Large intestine (tissue), 12 donors: Measurements from ENCODE around the gene CKAP4. TPM values are rescaled to one million over a fixed set of nuclear protein-coding genes. Genes with fewer than 3 reads are reported as not detected.

Source experiments
- DNase-seq, 2 donors: peaks; one replicate each; pipeline versions ENCODE4 v3.0.0 to v3.0.0-alpha.2; 2013
- H3K27ac ChIP-seq: one replicate; pipeline ENCODE4 v1.5.1; 2013; ENCODE audit warnings: low read length
- H3K27me3 ChIP-seq: 2 replicates; pipeline ENCODE4 v1.6.1; 2013; ENCODE audit warnings: low read length; ENCODE audit not compliant: control insufficient read depth, insufficient read depth
- H3K36me3 ChIP-seq: 2 replicates; pipeline ENCODE4 v1.6.1; 2013; ENCODE audit warnings: low read length; ENCODE audit not compliant: control insufficient read depth, insufficient read depth
- H3K4me1 ChIP-seq: one replicate; pipeline ENCODE4 v1.6.1; 2013; ENCODE audit warnings: low read length; ENCODE audit not compliant: control insufficient read depth, insufficient read depth
- H3K4me3 ChIP-seq: one replicate; pipeline ENCODE4 v1.5.1; 2013; ENCODE audit warnings: low read length
- H3K9me3 ChIP-seq: one replicate; pipeline ENCODE4 v1.6.1; 2013; ENCODE audit warnings: mild to moderate bottlenecking, low read depth, low read length, moderate library complexity; ENCODE audit not compliant: control insufficient read depth
- WGBS: methylation state at CpG from one replicate; pipeline ENCODE4 v1.1.5; 2013; ENCODE audit warnings: low lambda C conversion rate; ENCODE audit not compliant: insufficient coverage; 5-methylcytosine and 5-hydroxymethylcytosine counted together
- long read RNA-seq, 11 donors: transcript quantifications; one replicate each; lab custom pipeline, GENCODE V29; 2026
- polyA plus RNA-seq: library from polyadenylated mRNA; unstranded; fragments of 120-200 nt; gene quantifications from one replicate; pipeline ENCODE4 v1.2.1, GENCODE V29; 2013

The CKAP4 gene, protein sequence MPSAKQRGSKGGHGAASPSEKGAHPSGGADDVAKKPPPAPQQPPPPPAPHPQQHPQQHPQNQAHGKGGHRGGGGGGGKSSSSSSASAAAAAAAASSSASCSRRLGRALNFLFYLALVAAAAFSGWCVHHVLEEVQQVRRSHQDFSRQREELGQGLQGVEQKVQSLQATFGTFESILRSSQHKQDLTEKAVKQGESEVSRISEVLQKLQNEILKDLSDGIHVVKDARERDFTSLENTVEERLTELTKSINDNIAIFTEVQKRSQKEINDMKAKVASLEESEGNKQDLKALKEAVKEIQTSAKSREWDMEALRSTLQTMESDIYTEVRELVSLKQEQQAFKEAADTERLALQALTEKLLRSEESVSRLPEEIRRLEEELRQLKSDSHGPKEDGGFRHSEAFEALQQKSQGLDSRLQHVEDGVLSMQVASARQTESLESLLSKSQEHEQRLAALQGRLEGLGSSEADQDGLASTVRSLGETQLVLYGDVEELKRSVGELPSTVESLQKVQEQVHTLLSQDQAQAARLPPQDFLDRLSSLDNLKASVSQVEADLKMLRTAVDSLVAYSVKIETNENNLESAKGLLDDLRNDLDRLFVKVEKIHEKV
- 31.0 TPM for polyA plus RNA-seq
- long read RNA-seq, donor 1, transcript CKAP4-201 (2 exons, 3,093 nt) = major isoform, 9 of 9 reads
- long read RNA-seq, donor 1, partial matches to known transcripts = 0 of 9 reads
- long read RNA-seq, donor 1, other reads (novel, unspliced or antisense) = 0 of 9 reads
- long read RNA-seq, donor 2, transcript CKAP4-201 (2 exons, 3,093 nt) = major isoform, 18 of 18 reads
- long read RNA-seq, donor 2, partial matches to known transcripts = 0 of 18 reads
- long read RNA-seq, donor 2, other reads (novel, unspliced or antisense) = 0 of 18 reads
- long read RNA-seq, donor 3 = 0 reads
- long read RNA-seq, donor 4, partial matches to known transcripts = 0 of 3 reads
- long read RNA-seq, donor 4, other reads (novel, unspliced or antisense) = 0 of 3 reads
- long read RNA-seq, donor 5, transcript CKAP4-201 (2 exons, 3,093 nt) = major isoform, 22 of 22 reads
- long read RNA-seq, donor 5, partial matches to known transcripts = 0 of 22 reads
- long read RNA-seq, donor 5, other reads (novel, unspliced or antisense) = 0 of 22 reads
- long read RNA-seq, donor 6, transcript CKAP4-201 (2 exons, 3,093 nt) = major isoform, 19 of 19 reads
- long read RNA-seq, donor 6, partial matches to known transcripts = 0 of 19 reads
- long read RNA-seq, donor 6, other reads (novel, unspliced or antisense) = 0 of 19 reads
- long read RNA-seq, donor 7, transcript CKAP4-201 (2 exons, 3,093 nt) = major isoform, 18 of 18 reads
- long read RNA-seq, donor 7, partial matches to known transcripts = 0 of 18 reads
- long read RNA-seq, donor 7, other reads (novel, unspliced or antisense) = 0 of 18 reads
- long read RNA-seq, donor 8, transcript CKAP4-201 (2 exons, 3,093 nt) = major isoform, 14 of 14 reads
- long read RNA-seq, donor 8, partial matches to known transcripts = 0 of 14 reads
- long read RNA-seq, donor 8, other reads (novel, unspliced or antisense) = 0 of 14 reads
- long read RNA-seq, donor 9, transcript CKAP4-201 (2 exons, 3,093 nt) = major isoform, 6 of 6 reads
- long read RNA-seq, donor 9, partial matches to known transcripts = 0 of 6 reads
- long read RNA-seq, donor 9, other reads (novel, unspliced or antisense) = 0 of 6 reads
- long read RNA-seq, donor 10, transcript CKAP4-201 (2 exons, 3,093 nt) = major isoform, 11 of 11 reads
- long read RNA-seq, donor 10, partial matches to known transcripts = 0 of 11 reads
- long read RNA-seq, donor 10, other reads (novel, unspliced or antisense) = 0 of 11 reads
- long read RNA-seq, donor 11, transcript CKAP4-201 (2 exons, 3,093 nt) = major isoform, 7 of 7 reads
- long read RNA-seq, donor 11, partial matches to known transcripts = 0 of 7 reads
- long read RNA-seq, donor 11, other reads (novel, unspliced or antisense) = 0 of 7 reads

DNA sequence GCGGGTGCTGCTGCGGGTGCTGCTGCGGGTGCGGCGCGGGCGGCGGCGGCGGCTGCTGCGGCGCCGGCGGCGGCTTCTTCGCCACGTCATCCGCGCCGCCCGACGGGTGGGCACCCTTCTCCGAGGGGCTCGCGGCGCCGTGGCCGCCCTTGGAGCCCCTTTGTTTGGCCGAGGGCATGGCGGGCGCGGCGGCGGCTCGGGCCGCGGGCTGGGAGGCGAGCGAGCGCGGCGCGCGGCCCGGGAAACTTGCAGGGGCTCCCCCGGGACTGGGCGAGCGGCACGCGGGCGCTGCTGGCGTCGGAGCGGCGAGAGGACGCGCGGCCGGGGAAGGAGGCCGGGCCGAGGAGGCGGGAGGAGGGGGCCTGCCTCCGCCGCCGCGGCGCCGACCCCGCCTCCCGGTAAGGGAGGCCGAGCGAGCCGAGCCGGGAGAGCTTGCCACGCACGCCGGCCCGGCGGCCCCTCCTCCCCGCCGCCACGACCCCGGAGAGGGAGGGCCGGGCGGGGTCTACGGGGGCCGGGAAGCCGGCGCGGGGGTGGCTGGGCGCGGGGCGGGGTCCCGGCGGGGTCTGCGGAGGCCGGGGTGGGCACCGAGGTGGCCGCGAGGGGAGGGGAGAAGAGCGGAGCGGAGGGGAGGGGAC is at the start of gene CKAP4:
Gene CKAP4 (minus strand): TSS at position 347 of the 638 bp plus-strand sequence. CDS start 169 bp downstream, at position 178.
- Histone ChIP-seq H3K4me1 (peaks cover 14% of the 10 kb centered on the region), H3K9me3 (no peaks in the 10 kb centered on the region), H3K27me3 (no peaks in the 10 kb centered on the region), H3K4me3 (peak within 1 kb of the TSS; percentile 78), H3K27ac (peak within 1 kb of the TSS; percentile 71), H3K36me3 (peaks cover 3% of the 10 kb centered on the region)
- no CpG with 5 or more reads among the region's 102 CpGs for WGBS
- peak; percentile 66 to 79 for DNase-seq

- no peaks in the 10 kb centered on the region for H3K27me3 ChIP-seq
- no peaks in the 10 kb centered on the region for H3K9me3 ChIP-seq
- H3K4me1 ChIP-seq = peaks cover 4% of the 10 kb centered on the region
- H3K4me3 ChIP-seq = no peak overlapping the region
- H3K36me3 ChIP-seq = no peaks in the 10 kb centered on the region
- 89% methylated on average over 3 of the region's 3 CpGs for WGBS
- DNase-seq = no peak
- no peak overlapping the region for H3K27ac ChIP-seq
These were observed 49.3 kb upstream of the CKAP4 start for GRCh38 chr12:106297075-106297474.

GRCh38 chr12:106296179-106296877 is 48.5 kb upstream of the CKAP4 start:
- WGBS = no CpG with 5 or more reads among the region's 8 CpGs
- no peaks in the 10 kb centered on the region for H3K9me3 ChIP-seq
- no peak overlapping the region for H3K27ac ChIP-seq
- H3K36me3 ChIP-seq = no peaks in the 10 kb centered on the region
- H3K4me3 ChIP-seq = no peak overlapping the region
- H3K4me1 ChIP-seq = peaks cover 9% of the 10 kb centered on the region
- no peak for DNase-seq
- no peaks in the 10 kb centered on the region for H3K27me3 ChIP-seq

- H3K9me3 ChIP-seq = no peaks in the 10 kb centered on the region
- no peak overlapping the region for H3K4me3 ChIP-seq
- WGBS = 93% methylated on average over 2 of the region's 5 CpGs
- no peak overlapping the region for H3K27ac ChIP-seq
- DNase-seq = no peak
- peaks cover 12% of the 10 kb centered on the region for H3K4me1 ChIP-seq
- no peaks in the 10 kb centered on the region for H3K36me3 ChIP-seq
- H3K27me3 ChIP-seq = no peaks in the 10 kb centered on the region
These were observed 44.5 kb upstream of the CKAP4 start for GRCh38 chr12:106292339-106292738.

GRCh38 chr12:106291342-106291741 is 43.5 kb upstream of the CKAP4 start:
- Histone ChIP-seq H3K27ac (no peak overlapping the region), H3K9me3 (no peaks in the 10 kb centered on the region), H3K27me3 (no peaks in the 10 kb centered on the region), H3K4me1 (peaks cover 12% of the 10 kb centered on the region), H3K36me3 (no peaks in the 10 kb centered on the region), H3K4me3 (no peak overlapping the region)
- DNase-seq = peak; percentile 55 to 79
- no CpG with 5 or more reads among the region's 5 CpGs for WGBS

DNA sequence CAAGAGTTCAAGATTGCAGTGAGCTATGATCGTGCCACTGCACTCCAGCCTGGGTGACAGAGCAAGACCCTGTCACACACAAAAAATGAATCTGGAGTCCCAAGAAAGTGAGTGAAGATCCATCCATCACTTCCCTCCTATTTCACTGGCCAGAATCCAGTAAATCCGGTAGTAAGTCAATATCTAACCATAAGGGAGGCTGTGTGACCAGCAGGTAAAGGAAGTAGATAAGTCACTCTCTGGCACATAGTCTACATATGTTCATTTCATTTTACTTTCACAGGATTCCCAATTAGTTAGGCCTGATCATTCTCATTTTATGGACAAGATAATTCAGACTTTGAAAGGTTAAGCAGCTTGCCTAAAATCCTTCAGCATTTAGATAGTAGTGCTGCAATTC is 42.8 kb upstream of the CKAP4 start:
- Histone ChIP-seq H3K9me3 (no peaks in the 10 kb centered on the region), H3K36me3 (no peaks in the 10 kb centered on the region), H3K4me3 (no peak overlapping the region), H3K27me3 (no peaks in the 10 kb centered on the region), H3K27ac (no peak overlapping the region), H3K4me1 (peaks cover 12% of the 10 kb centered on the region)
- WGBS = no CpG with 5 or more reads among the region's 2 CpGs
- no peak for DNase-seq

DNA sequence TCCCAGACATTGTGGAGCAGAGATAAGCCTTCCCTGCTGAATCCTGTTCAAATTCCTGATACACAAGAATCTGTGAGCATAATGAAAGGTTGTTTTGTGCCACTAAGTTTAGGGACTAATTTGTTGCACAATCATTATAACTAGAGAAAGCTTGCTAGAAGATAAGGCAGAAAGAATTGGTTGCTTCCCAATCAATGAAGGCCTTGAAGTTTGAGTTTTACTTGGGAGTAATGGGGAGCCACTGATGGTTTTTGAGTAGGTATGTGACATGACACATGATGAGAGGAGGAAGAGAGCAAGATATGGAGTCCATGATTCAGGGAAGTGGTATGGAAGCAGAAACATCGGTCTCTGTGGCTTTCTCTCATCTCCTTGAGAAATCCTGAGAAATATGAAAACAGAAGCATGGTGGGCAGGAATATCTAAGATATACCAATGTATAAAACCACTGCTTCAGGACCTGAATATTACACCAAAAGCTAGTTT is 41.4 kb upstream of the CKAP4 start:
- H3K9me3 ChIP-seq = no peaks in the 10 kb centered on the region
- no peak for DNase-seq
- H3K27me3 ChIP-seq = no peaks in the 10 kb centered on the region
- H3K4me3 ChIP-seq = no peak overlapping the region
- no peaks in the 10 kb centered on the region for H3K36me3 ChIP-seq
- H3K27ac ChIP-seq = no peak overlapping the region
- WGBS = 100% methylated on average over 1 of the region's 1 CpG
- peaks cover 12% of the 10 kb centered on the region for H3K4me1 ChIP-seq

- DNase-seq = peak in 1 of 2 donors; percentile 52
- Histone ChIP-seq H3K27ac (peak overlapping the region; percentile 15), H3K9me3 (no peaks in the 10 kb centered on the region), H3K36me3 (no peaks in the 10 kb centered on the region), H3K4me1 (peaks cover 12% of the 10 kb centered on the region), H3K27me3 (no peaks in the 10 kb centered on the region), H3K4me3 (no peak overlapping the region)
- 40% methylated on average over 1 of the region's 9 CpGs for WGBS
These were observed 40.8 kb upstream of the CKAP4 start for GRCh38 chr12:106288494-106289195.
